HEK293 (cell line): ENCODE measurements around the gene RNF175.

Experiments used
- CTCF ChIA-PET: fragments of 350-600 bp; formaldehyde crosslinking; extraction: SDS; loops from one replicate; lab custom pipeline; 2021; ENCODE audit warnings: antibody characterized with exemption; lab: Yijun Ruan, JAX
- POLR2A ChIA-PET: fragments of 300-600 bp; formaldehyde crosslinking; extraction: SDS; loops from one replicate; lab custom pipeline; 2020; ENCODE audit warnings: antibody characterized with exemption, inconsistent platforms; lab: Yijun Ruan, JAX
- H3K27ac ChIP-seq: fragments of 200-500 bp; sonication (Bioruptor generic); 2 replicates; pipeline ENCODE4 v1.5.1; 2014; ENCODE audit warnings: low read depth, low read length, control low read depth, inconsistent platforms; ENCODE audit errors: extremely low read depth
- H3K36me3 ChIP-seq, 2 experiments: fragments of 200-500 bp in 1 of 2; sonication (Bioruptor generic) in 1 of 2; 1 replicate in 1 of 2; 2 replicates in 1 of 2; pipeline ENCODE4 v1.5.1; 2014 to 2017; ENCODE audit warnings: inconsistent platforms in 2 of 2, low read length in 2 of 2; ENCODE audit not compliant: control insufficient read depth in 2 of 2, insufficient read depth in 1 of 2
- H3K4me1 ChIP-seq: fragments of 200-500 bp; sonication (Bioruptor generic); 2 replicates; pipeline ENCODE4 v1.5.1; 2014; ENCODE audit warnings: mild to moderate bottlenecking, low read length, inconsistent platforms; ENCODE audit not compliant: control insufficient read depth, insufficient read depth
- H3K4me3 ChIP-seq: 2 replicates; pipeline ENCODE4 v1.5.1; 2011; ENCODE audit warnings: low read depth, mild to moderate bottlenecking, control low read depth, low read length, moderate library complexity
- H3K9me3 ChIP-seq: fragments of 200-500 bp; sonication (Bioruptor generic); 2 replicates; pipeline ENCODE4 v1.5.1; 2014; ENCODE audit warnings: low read depth, low read length, inconsistent platforms; ENCODE audit not compliant: control insufficient read depth, insufficient read depth
- ATF2 ChIP-seq: fragments of 450-650 bp; formaldehyde crosslinking; IDR thresholded peaks from 2 replicates; pipeline ENCODE4 v1.5.1; 2016; ENCODE audit warnings: missing biosample characterization, missing genetic modification characterization, low read depth
- BCL11B ChIP-seq: fragments of 450-650 bp; formaldehyde crosslinking; IDR thresholded peaks from 2 replicates; pipeline ENCODE4 v1.5.1; 2016; ENCODE audit warnings: low read depth, missing biosample characterization, missing genetic modification characterization
- HOXC10 ChIP-seq: sonication (generic); formaldehyde crosslinking; IDR thresholded peaks from 2 replicates; pipeline ENCODE4 v1.8.1; 2023; ENCODE audit warnings: mild to moderate bottlenecking, missing genetic modification reagents
- INSM2 ChIP-seq: fragments of 450-650 bp; formaldehyde crosslinking; IDR thresholded peaks from 2 replicates; pipeline ENCODE4 v1.5.1; 2016; ENCODE audit warnings: missing biosample characterization, missing genetic modification characterization
- MZF1 ChIP-seq: fragments of 450-650 bp; formaldehyde crosslinking; IDR thresholded peaks from 2 replicates; pipeline ENCODE4 v1.5.1; 2017; ENCODE audit warnings: missing biosample characterization, missing genetic modification characterization, borderline replicate concordance
- OVOL3 ChIP-seq: fragments of 450-650 bp; formaldehyde crosslinking; IDR thresholded peaks from 2 replicates; pipeline ENCODE4 v1.5.1; 2016; ENCODE audit warnings: missing biosample characterization, missing genetic modification characterization
- SETDB1 ChIP-seq: IDR thresholded peaks from one replicate; pipeline ENCODE4 v1.6.1; 2017; ENCODE audit warnings: mild to moderate bottlenecking, low read length, moderate library complexity, mixed read lengths; ENCODE audit not compliant: insufficient read length
- TRIM28 ChIP-seq: IDR thresholded peaks from 2 replicates; pipeline ENCODE4 v1.6.1; 2011; ENCODE audit warnings: low read length, control low read depth, borderline replicate concordance
- TSHZ1 ChIP-seq: fragments of 450-650 bp; formaldehyde crosslinking; IDR thresholded peaks from 2 replicates; pipeline ENCODE4 v1.5.1; 2016; ENCODE audit warnings: missing biosample characterization, missing genetic modification characterization, borderline replicate concordance
- WT1 ChIP-seq: fragments of 450-650 bp; formaldehyde crosslinking; IDR thresholded peaks from 2 replicates; pipeline ENCODE4 v1.5.1; 2016; ENCODE audit warnings: missing biosample characterization, missing genetic modification characterization
- ZBTB49 ChIP-seq: fragments of 450-650 bp; formaldehyde crosslinking; IDR thresholded peaks from 2 replicates; pipeline ENCODE4 v1.5.1; 2016; ENCODE audit warnings: missing biosample characterization, missing genetic modification characterization, low read depth
- ZNF112 ChIP-seq: fragments of 450-650 bp; formaldehyde crosslinking; IDR thresholded peaks from 2 replicates; pipeline ENCODE4 v1.5.0; 2017; ENCODE audit warnings: missing biosample characterization, missing genetic modification characterization
- ZNF169 ChIP-seq: fragments of 450-650 bp; formaldehyde crosslinking; IDR thresholded peaks from 2 replicates; pipeline ENCODE4 v1.5.1; 2016; ENCODE audit warnings: missing biosample characterization, missing genetic modification characterization
- ZNF221 ChIP-seq: fragments of 450-650 bp; formaldehyde crosslinking; IDR thresholded peaks from 2 replicates; pipeline ENCODE4 v1.5.1; 2017; ENCODE audit warnings: missing biosample characterization, missing genetic modification characterization, borderline replicate concordance
- ZNF23 ChIP-seq: fragments of 450-650 bp; formaldehyde crosslinking; IDR thresholded peaks from 2 replicates; pipeline ENCODE4 v1.5.1; 2016; ENCODE audit warnings: missing biosample characterization, missing genetic modification characterization, borderline replicate concordance
- ZNF248 ChIP-seq: fragments of 450-650 bp; formaldehyde crosslinking; IDR thresholded peaks from 2 replicates; pipeline ENCODE4 v1.5.1; 2017; ENCODE audit warnings: missing biosample characterization, missing genetic modification characterization
- ZNF280D ChIP-seq: fragments of 450-650 bp; formaldehyde crosslinking; IDR thresholded peaks from 2 replicates; pipeline ENCODE4 v1.5.1; 2016; ENCODE audit warnings: missing biosample characterization, missing genetic modification characterization
- ZNF292 ChIP-seq: fragments of 450-650 bp; formaldehyde crosslinking; IDR thresholded peaks from 2 replicates; pipeline ENCODE4 v1.5.1; 2016; ENCODE audit warnings: low read depth, missing biosample characterization, missing genetic modification characterization, borderline replicate concordance
- ZNF335 ChIP-seq: fragments of 450-650 bp; formaldehyde crosslinking; conservative IDR thresholded peaks from 2 replicates; pipeline ENCODE4 v1.5.1; 2016; ENCODE audit warnings: missing biosample characterization, missing genetic modification characterization
- ZNF514 ChIP-seq: fragments of 450-650 bp; formaldehyde crosslinking; IDR thresholded peaks from 2 replicates; pipeline ENCODE4 v1.5.1; 2016; ENCODE audit warnings: missing biosample characterization, missing genetic modification characterization
- ZNF600 ChIP-seq: fragments of 450-650 bp; formaldehyde crosslinking; IDR thresholded peaks from 2 replicates; pipeline ENCODE4 v1.5.1; 2016; ENCODE audit warnings: missing biosample characterization, missing genetic modification characterization
- ZNF704 ChIP-seq: fragments of 450-650 bp; formaldehyde crosslinking; IDR thresholded peaks from 2 replicates; pipeline ENCODE4 v1.5.1; 2016; ENCODE audit warnings: missing biosample characterization, missing genetic modification characterization
- ZNF843 ChIP-seq: fragments of 450-650 bp; formaldehyde crosslinking; IDR thresholded peaks from 2 replicates; pipeline ENCODE4 v1.5.1; 2016; ENCODE audit warnings: missing biosample characterization, missing genetic modification characterization
- ZXDB ChIP-seq: fragments of 450-650 bp; formaldehyde crosslinking; IDR thresholded peaks from 2 replicates; pipeline ENCODE4 v1.5.1; 2016; ENCODE audit warnings: missing biosample characterization, missing genetic modification characterization

Gene RNF175

GRCh38 chr4:153794006-153794405 lies 34.2 kb upstream of the RNF175 start (continued):
- TF ChIP-seq ZNF514 (no peak), ZXDB (tag by site-specific recombination) (peak; percentile 58; the same call in 1 of the 2 replicates), ZNF600 (tag by site-specific recombination) (0 out of 2 replicates have a peak, but pooled peaks have one; percentile 31), MZF1 (no peak), TSHZ1 (tag by site-specific recombination) (no peak), ZNF112 (tag by site-specific recombination) (no peak), BCL11B (tag by site-specific recombination) (no peak), ZBTB49 (no peak), ZNF169 (tag by site-specific recombination) (no peak), ZNF335 (tag by site-specific recombination) (0 out of 2 replicates have a peak, but pooled peaks have one; percentile 31), OVOL3 (peak; percentile 40; the same call in 1 of the 2 replicates), HOXC10 (CRISPR knock-in tag) (no peak), TRIM28 (peak; percentile 83; the same call in 1 of the 2 replicates), INSM2 (peak; percentile 72; the same call in 1 of the 2 replicates), ZNF292 (tag by site-specific recombination) (no peak), ZNF704 (tag by site-specific recombination) (no peak), ZNF221 (tag by site-specific recombination) (no peak)

GRCh38 chr4:153792618-153793247 lies 32.9 kb upstream of the RNF175 start:
- H3K36me3 ChIP-seq = no peaks in the 10 kb centered on the region
- H3K4me3 ChIP-seq = no peak overlapping the region
- ChIA-PET POLR2A (no interaction called here), CTCF (interaction anchor here (0.7 kb wide), 2 partner anchors 8 to 689 kb away, joined by 4 read pairs; no protein-coding TSS in a partner anchor)
- H3K4me1 ChIP-seq = peaks cover 17% of the 10 kb centered on the region
- no peaks in the 10 kb centered on the region for H3K9me3 ChIP-seq
- no peak overlapping the region; the same call in 1 of the 2 replicates for H3K27ac ChIP-seq
- TF ChIP-seq ZNF23 (tag by site-specific recombination) (no peak), WT1 (tag by site-specific recombination) (no peak), ZNF248 (tag by site-specific recombination) (no peak), SETDB1 (no peak), ZNF280D (no peak), ATF2 (no peak), ZNF843 (tag by site-specific recombination) (no peak)
